SK-N-MC (cell line): ENCODE results near the gene RDH11.

Source experiments
- EZH2 ChIP-seq: fragments of 200-600 bp; sonication (generic); IDR thresholded peaks from one replicate; pipeline ENCODE4 v1.6.1; 2017; ENCODE audit warnings: antibody characterized with exemption
- POLR2AphosphoS5 ChIP-seq: IDR thresholded peaks from 2 replicates; pipeline ENCODE4 v1.6.1; 2012; ENCODE audit warnings: mild to moderate bottlenecking, low read depth, low read length, borderline replicate concordance

DNA sequence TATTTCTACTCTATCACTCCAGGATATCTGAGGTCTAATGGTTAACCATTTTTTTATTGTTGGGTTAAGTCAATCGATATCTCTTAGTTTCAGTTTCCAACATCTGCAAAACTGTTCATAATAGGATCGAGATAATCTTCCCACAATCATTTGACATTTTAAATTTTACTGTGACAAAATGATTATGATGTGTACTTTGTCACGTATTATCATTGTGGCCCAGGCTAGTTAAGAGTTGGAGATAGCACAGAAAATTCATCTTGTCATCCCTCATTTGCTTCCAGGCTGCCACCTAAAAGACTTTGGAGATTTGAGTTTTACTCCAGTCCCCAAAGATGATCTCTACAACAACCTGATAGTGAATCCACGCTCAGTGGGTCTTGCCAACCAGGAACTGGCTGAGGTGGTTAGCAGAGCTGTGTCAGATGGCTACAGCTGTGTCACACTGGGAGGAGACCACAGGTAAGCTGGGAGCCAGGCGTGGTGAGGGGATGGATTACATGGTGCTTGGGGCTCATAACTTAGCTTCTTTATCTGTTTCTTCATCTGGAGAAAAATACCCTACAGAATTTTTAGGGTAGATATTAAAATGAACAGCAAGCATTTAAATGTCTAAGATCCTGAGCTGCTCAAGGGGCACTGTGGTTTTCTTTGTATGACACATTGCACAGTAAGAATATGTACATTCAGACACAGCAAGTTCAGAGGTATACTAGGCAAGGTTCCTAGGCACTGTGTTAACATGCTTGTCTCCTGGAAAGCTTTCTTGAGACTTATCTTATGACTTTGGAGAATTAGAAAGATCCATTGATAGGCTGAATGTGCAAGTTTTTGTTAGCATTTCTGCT, 53.4 kb downstream of the RDH11 start:
- TF ChIP-seq EZH2 = no peak
- TF ChIP-seq POLR2AphosphoS5 = no peak
